ENCODE data around the gene ANO9.

The ANO9 gene

GRCh38 chr11:441418-442274 lies at the start of gene ANO9:
ANO9 (minus strand) TSS chr11:442011; CDS start chr11:441926, 85 bp downstream.
- DNase-seq (ENCODE audit: low read depth in 2 of 2), result no peak

- no peak for DNase-seq (ENCODE audit: low read depth in 2 of 2)
These were observed 49.5 kb upstream of the ANO9 start for GRCh38 chr11:491358-491757.

GRCh38 chr11:490930-491260 lies 49.1 kb upstream of the ANO9 start:
- no peak for DNase-seq (ENCODE audit: low read depth in 2 of 2)

GRCh38 chr11:490186-490929 lies 48.5 kb upstream of the ANO9 start:
- DNase-seq (ENCODE audit: low read depth in 2 of 2), result no peak

GRCh38 chr11:489610-490185 lies 47.9 kb upstream of the ANO9 start:
- DNase-seq (ENCODE audit: low read depth in 2 of 2), result no peak

- DNase-seq (ENCODE audit: low read depth in 2 of 2), result no peak
These were observed 47.2 kb upstream of the ANO9 start for GRCh38 chr11:488992-489391.

- DNase-seq (ENCODE audit: low read depth in 2 of 2), result no peak
These were observed 46.8 kb upstream of the ANO9 start for GRCh38 chr11:488579-488978.

GRCh38 chr11:488062-488461 lies 46.3 kb upstream of the ANO9 start:
- no peak for DNase-seq (ENCODE audit: low read depth in 2 of 2)

- DNase-seq (ENCODE audit: low read depth in 2 of 2), result no peak
These were observed 45.8 kb upstream of the ANO9 start for GRCh38 chr11:487571-488021.

GRCh38 chr11:486189-486588 lies 44.4 kb upstream of the ANO9 start:
- DNase-seq (ENCODE audit: low read depth in 2 of 2), result no peak

- DNase-seq (ENCODE audit: low read depth in 2 of 2), result no peak
These were observed 42.8 kb upstream of the ANO9 start for GRCh38 chr11:484616-485015.

GRCh38 chr11:479311-479710 lies 37.5 kb upstream of the ANO9 start:
- no peak for DNase-seq (ENCODE audit: low read depth in 2 of 2)

- DNase-seq (ENCODE audit: low read depth in 2 of 2), result no peak
These were observed 35.4 kb upstream of the ANO9 start for GRCh38 chr11:477052-477715.

- DNase-seq (ENCODE audit: low read depth in 2 of 2), result no peak
These were observed 34.6 kb upstream of the ANO9 start for GRCh38 chr11:476416-476815.

- no peak for DNase-seq (ENCODE audit: low read depth in 2 of 2)
These were observed 34.1 kb upstream of the ANO9 start for GRCh38 chr11:475941-476340.

- DNase-seq (ENCODE audit: low read depth in 2 of 2), result no peak
These were observed 33.2 kb upstream of the ANO9 start for GRCh38 chr11:474914-475506.

GRCh38 chr11:473962-474785 lies 32.4 kb upstream of the ANO9 start:
- DNase-seq (ENCODE audit: low read depth in 2 of 2), result no peak

GRCh38 chr11:473415-473814 lies 31.6 kb upstream of the ANO9 start:
- no peak for DNase-seq (ENCODE audit: low read depth in 2 of 2)

- DNase-seq (ENCODE audit: low read depth in 2 of 2), result no peak
These were observed 31.0 kb upstream of the ANO9 start for GRCh38 chr11:472816-473215.

- no peak for DNase-seq (ENCODE audit: low read depth in 2 of 2)
These were observed 30.5 kb upstream of the ANO9 start for GRCh38 chr11:472272-472671.

All from fibroblast of skin of left biceps (primary cell).